Pulmonary artery endothelial cell (primary cell): ENCODE results near the gene UNG. TPM values are rescaled to one million over a fixed set of nuclear protein-coding genes. Genes with fewer than 3 reads are reported as not detected.
"Not testable (repeated sequence)": the region's sequence is repeated elsewhere in the genome, so short reads cannot be mapped to it uniquely, and the experiment has no call there.

ENCODE experiments used
- DNase-seq: peaks from one replicate; pipeline ENCODE4 v3.0.0-alpha.2; 2011; ENCODE audit warnings: low read depth, low spot score
- total RNA-seq: library from RNA; depleted of rRNA; stranded (reverse); fragments of >200 nt; gene quantifications from 2 replicates; pipeline ENCODE4 v1.2.3, GENCODE V29; 2014

Gene UNG
- total RNA-seq, 1 donor from 2014 or later = 26.7 TPM

DNA sequence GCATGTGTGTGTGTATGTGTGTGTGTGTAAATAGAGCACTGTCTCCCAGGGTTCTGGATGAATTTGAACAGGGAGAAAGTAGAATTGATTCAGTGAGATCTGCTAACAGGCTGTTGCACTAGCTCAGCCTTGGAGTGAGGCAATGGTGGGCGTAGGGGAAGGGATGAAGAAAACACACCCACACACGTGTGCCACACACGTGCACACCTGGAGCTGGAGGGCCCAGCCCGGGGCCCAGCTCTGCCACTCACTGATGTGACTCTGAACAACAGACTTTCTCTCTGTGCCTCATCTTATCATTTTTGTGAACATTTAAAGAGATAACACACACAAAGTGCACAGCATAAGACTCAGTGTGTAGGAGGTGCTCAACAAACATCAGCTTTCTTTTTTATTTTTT, 23.2 kb downstream of the UNG start:
- DNase-seq = no peak

DNA sequence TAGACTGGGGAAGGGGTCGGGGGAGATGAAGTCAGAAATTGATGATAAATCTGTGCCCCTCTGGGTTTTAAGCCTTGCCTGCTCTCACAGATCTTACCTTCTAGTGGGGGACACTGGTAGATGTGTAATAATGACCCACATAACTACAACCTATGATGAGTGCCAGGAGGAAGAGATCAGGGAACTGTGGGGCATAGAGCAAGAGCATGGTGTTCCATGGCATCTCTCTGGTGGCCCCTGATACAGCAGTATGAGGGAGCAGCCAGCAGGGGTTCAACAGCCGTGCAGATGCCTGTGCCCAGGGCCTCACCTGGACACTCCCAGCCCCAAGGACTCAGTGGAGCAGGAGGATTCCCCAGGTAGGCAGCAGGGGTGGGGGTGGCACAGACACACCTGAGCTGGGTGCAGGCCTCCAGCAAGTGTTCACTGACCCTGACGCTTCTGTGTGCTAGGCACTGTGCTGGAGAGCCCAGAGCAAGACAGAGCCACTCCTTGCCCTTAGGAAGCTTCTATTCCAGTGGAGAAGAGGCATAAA, 24.0 kb downstream of the UNG start:
- no peak for DNase-seq

DNA sequence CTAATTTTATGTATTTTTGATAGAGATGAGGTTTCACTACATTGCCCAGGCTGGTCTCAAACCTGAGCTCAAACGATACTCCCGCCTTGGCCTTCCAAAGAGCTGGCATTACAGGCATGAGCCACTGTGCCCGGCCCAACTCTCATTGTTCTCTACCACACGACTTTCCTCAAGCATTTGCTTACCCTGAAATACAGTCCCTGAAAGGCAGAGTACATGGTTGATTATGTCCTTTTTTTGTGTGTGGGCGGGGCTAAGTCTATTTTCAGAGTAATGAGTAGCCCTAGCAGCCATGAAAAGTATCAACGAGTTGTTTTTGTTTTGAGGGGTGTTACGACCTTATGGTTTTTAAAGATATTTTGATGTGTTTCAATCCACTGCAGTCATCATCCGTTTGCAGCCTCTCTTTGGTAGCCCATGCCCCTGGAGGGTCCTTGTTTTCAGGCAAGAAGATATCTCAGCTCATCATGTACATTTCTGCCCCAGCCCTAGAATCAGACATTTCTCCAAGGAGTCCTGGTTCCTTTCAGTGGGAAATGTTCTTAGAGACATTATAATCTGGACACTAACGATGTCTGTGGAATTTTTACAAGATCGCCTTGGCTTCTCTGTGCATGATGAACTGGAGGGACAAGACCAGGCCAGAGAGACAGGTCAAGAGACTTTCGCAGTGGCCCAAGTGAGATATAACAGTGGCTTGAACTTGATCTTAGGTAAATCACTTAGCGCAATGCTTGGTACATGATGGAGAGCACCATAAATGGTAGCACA, 27.7 kb downstream of the UNG start:
- DNase-seq = no peak

DNA sequence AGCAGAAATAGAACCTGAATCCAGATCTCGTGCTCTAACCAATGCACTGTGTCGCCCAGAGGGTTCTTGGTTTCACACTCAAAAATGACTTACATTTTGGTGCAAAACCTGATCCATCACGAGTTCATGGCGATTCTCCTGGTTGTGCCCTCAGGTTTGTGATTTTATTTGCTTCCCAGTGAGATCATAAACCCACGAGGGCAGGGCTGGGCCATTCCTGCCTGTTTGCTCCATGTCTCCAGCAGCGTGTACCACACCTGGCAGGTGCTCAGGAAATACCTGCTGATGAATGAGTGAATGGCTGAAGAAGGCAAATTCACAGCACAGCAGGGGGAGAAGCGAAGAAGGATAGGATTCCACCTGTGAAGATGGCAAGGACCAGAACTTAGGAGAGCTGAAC, 28.4 kb downstream of the UNG start:
- no peak for DNase-seq

DNA sequence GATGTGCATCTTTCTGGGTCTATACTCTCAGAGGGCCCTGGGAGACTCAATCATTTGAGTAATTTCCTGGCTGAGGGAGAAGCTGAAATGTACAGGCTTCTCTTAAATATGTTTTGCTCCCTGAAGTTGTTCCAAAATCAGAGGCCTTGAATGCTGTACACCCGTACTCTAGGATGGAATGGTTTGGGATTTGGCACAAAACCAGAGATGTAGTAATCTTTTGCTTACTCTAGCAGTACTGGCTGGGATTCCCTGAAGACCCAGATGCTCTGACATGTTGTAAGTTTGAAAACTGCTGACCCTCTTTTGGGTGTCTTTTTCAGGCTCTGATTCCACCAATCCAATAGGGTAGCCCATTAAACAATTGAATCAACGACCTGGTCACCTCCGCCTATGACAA, 29.4 kb downstream of the UNG start:
- no peak for DNase-seq

DNA sequence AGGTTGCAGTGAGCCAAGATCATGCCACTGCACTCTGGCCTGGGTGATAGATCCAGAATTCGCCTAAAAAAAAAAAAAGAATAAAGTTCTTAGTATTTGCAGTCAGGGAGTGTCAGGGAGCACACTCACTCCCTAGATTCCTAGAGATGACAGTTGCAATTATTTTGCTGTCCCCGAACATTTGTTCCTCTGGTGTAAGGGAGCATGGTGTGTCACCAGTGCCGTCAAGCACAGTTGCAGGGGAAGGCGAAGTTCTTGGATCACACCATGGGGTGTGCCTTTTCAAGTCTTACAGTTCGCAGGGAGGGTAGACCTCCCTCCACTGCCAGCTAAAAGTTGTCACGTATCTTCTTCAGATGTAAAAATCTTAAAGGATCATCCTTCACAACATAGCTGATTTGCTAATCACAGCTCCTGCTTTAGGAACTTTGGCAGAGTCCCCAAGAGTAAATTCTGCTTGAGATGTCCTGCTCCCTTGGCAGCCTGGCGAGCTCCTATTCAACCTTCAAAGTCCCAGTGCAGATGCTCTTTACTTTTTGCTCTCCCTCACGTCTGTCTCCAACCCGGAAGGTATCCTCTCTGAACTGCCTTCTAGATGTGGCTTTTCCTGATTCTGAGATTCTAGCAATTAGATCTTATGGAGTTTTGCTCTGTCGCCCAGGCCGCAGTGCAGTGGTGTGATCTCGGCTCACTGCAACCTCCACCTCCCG, 30.3 kb downstream of the UNG start:
- DNase-seq = no peak

- DNase-seq = no peak
Observed at GRCh38 chr12:109130297-109131153, 33.1 kb downstream of the UNG start.

GRCh38 chr12:109131154-109132050, 34.0 kb downstream of the UNG start:
- no peak for DNase-seq

GRCh38 chr12:109134186-109134917, 37.0 kb downstream of the UNG start:
- DNase-seq = no peak

DNA sequence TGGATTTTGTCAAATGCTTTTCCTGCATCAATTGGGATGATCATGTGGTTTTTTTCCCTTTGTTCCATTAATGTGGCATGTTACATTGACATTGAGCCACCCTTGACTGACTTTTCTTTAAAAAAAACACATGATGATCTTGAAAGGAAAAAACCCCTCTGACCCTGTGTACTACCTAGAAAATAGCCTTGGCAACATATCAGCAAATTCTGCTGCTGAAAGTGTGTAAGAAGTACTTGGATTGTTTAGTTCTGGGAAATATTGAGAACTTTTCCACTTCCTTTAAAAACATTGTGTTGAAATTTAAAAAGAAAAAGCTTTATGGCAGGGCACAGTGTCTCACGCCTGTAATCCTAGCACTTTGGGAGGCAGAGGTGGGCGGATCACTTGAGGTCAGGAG, 39.7 kb downstream of the UNG start:
- no peak for DNase-seq

GRCh38 chr12:109139360-109139759, 42.0 kb downstream of the UNG start:
- no peak for DNase-seq

GRCh38 chr12:109139791-109140190, 42.4 kb downstream of the UNG start:
- DNase-seq = no peak

GRCh38 chr12:109140560-109140959, 43.2 kb downstream of the UNG start:
- no peak for DNase-seq

GRCh38 chr12:109144224-109144623, 46.8 kb downstream of the UNG start:
- DNase-seq = no peak

- DNase-seq = not testable (repeated sequence)
Observed at GRCh38 chr12:109147126-109147525, 49.7 kb downstream of the UNG start.

- no peak for DNase-seq
Observed at GRCh38 chr12:109147954-109148353, 50.6 kb downstream of the UNG start.

- DNase-seq = no peak
Observed at GRCh38 chr12:109150124-109150640, 52.8 kb downstream of the UNG start.

GRCh38 chr12:109151457-109151856, 54.1 kb downstream of the UNG start:
- DNase-seq = no peak

- no peak for DNase-seq
Observed at GRCh38 chr12:109153821-109154441, 56.5 kb downstream of the UNG start.
